ENCODE data around the gene WNT9B.

GRCh38 chr17:46890638-46891037 is 39.3 kb downstream of the WNT9B start:
- TF ChIP-seq CTCF (IDR thresholded peaks at IDR 0.05) (no peak), ZFX (IDR thresholded peaks at IDR 0.05; ENCODE audit: borderline replicate concordance) (no peak)
